ENCODE measurements around the gene PRR14. TPM values are rescaled to one million over a fixed set of nuclear protein-coding genes. Genes with fewer than 3 reads are reported as not detected.

Gene PRR14
- total RNA-seq: 6.8 and 8.0 TPM in 2 replicates

- H4K20me1 ChIP-seq (ENCODE audit: insufficient read depth, low read length): no peaks in the 10 kb centered on the region
- peak; percentile 17 for TF ChIP-seq CTCF (IDR thresholded peaks at IDR 0.05; ENCODE audit: extremely low read depth, low read depth, low read length)
- peak; percentile 99 for DNase-seq (ENCODE audit: insufficient read length, low spot score, missing footprints)
- no peaks in the 10 kb centered on the region for H3K9me3 ChIP-seq (ENCODE audit: low read depth, low read length)
- peaks cover 2% of the 10 kb centered on the region for H3K27me3 ChIP-seq (ENCODE audit: insufficient read depth, low read length)
- H2AFZ ChIP-seq (ENCODE audit: low read length): peak within 1 kb of the TSS; percentile 99
- peak within 1 kb of the TSS; percentile 95 for H3K4me2 ChIP-seq (ENCODE audit: insufficient read depth, low read length)
- H3K79me2 ChIP-seq (ENCODE audit: insufficient read depth, low read length): peaks cover 14% of the 10 kb centered on the region
- H3K27ac ChIP-seq (ENCODE audit: low read depth, low read length): peak within 1 kb of the TSS; percentile 84
- H3K36me3 ChIP-seq (ENCODE audit: insufficient read depth, low read length): peaks cover 23% of the 10 kb centered on the region
- H3K4me1 ChIP-seq (ENCODE audit: insufficient read depth, low read length): peaks cover 14% of the 10 kb centered on the region
- H3K4me3 ChIP-seq (ENCODE audit: insufficient read depth, low read length): peak within 1 kb of the TSS; percentile 98
Measured at GRCh38 chr16:30650369-30651123, at the start of gene PRR14. Gene PRR14 (plus strand): TSS chr16:30650960. CDS start chr16:30651646, 686 bp downstream.

- Histone ChIP-seq H4K20me1 (ENCODE audit: insufficient read depth, low read length) (no peaks in the 10 kb centered on the region), H3K27ac (ENCODE audit: low read depth, low read length) (no peak overlapping the region), H3K36me3 (ENCODE audit: insufficient read depth, low read length) (peaks cover 24% of the 10 kb centered on the region), H3K79me2 (ENCODE audit: insufficient read depth, low read length) (no peaks in the 10 kb centered on the region), H3K4me2 (ENCODE audit: insufficient read depth, low read length) (no peak overlapping the region), H3K9me3 (ENCODE audit: low read depth, low read length) (no peaks in the 10 kb centered on the region), H3K4me1 (ENCODE audit: insufficient read depth, low read length) (no peaks in the 10 kb centered on the region), H3K4me3 (ENCODE audit: insufficient read depth, low read length) (no peak overlapping the region), H2AFZ (ENCODE audit: low read length) (no peak overlapping the region), H3K27me3 (ENCODE audit: insufficient read depth, low read length) (no peaks in the 10 kb centered on the region)
- no peak for TF ChIP-seq CTCF (IDR thresholded peaks at IDR 0.05; ENCODE audit: extremely low read depth, low read depth, low read length)
- no peak for DNase-seq (ENCODE audit: insufficient read length, low spot score, missing footprints)
Measured at GRCh38 chr16:30601966-30602365, 48.8 kb upstream of the PRR14 start.

GRCh38 chr16:30602616-30603277 lies 48.0 kb upstream of the PRR14 start:
- H3K4me1 ChIP-seq (ENCODE audit: insufficient read depth, low read length): no peaks in the 10 kb centered on the region
- no peaks in the 10 kb centered on the region for H3K27me3 ChIP-seq (ENCODE audit: insufficient read depth, low read length)
- no peak overlapping the region for H3K27ac ChIP-seq (ENCODE audit: low read depth, low read length)
- H3K9me3 ChIP-seq (ENCODE audit: low read depth, low read length): no peaks in the 10 kb centered on the region
- peaks cover 1% of the 10 kb centered on the region for H3K79me2 ChIP-seq (ENCODE audit: insufficient read depth, low read length)
- no peak for TF ChIP-seq CTCF (IDR thresholded peaks at IDR 0.05; ENCODE audit: extremely low read depth, low read depth, low read length)
- no peak overlapping the region for H2AFZ ChIP-seq (ENCODE audit: low read length)
- H3K36me3 ChIP-seq (ENCODE audit: insufficient read depth, low read length): peaks cover 24% of the 10 kb centered on the region
- DNase-seq (ENCODE audit: insufficient read length, low spot score, missing footprints): peak; percentile 83
- H3K4me3 ChIP-seq (ENCODE audit: insufficient read depth, low read length): no peak overlapping the region
- H3K4me2 ChIP-seq (ENCODE audit: insufficient read depth, low read length): no peak overlapping the region
- no peaks in the 10 kb centered on the region for H4K20me1 ChIP-seq (ENCODE audit: insufficient read depth, low read length)

GRCh38 chr16:30603945-30604315 lies 46.8 kb upstream of the PRR14 start:
- no peak for DNase-seq (ENCODE audit: insufficient read length, low spot score, missing footprints)
- no peak overlapping the region for H2AFZ ChIP-seq (ENCODE audit: low read length)
- peaks cover under 1% of the 10 kb centered on the region for H3K4me1 ChIP-seq (ENCODE audit: insufficient read depth, low read length)
- H3K4me2 ChIP-seq (ENCODE audit: insufficient read depth, low read length): no peak overlapping the region
- peaks cover 24% of the 10 kb centered on the region for H3K36me3 ChIP-seq (ENCODE audit: insufficient read depth, low read length)
- no peak overlapping the region for H3K27ac ChIP-seq (ENCODE audit: low read depth, low read length)
- no peaks in the 10 kb centered on the region for H4K20me1 ChIP-seq (ENCODE audit: insufficient read depth, low read length)
- peaks cover 11% of the 10 kb centered on the region for H3K79me2 ChIP-seq (ENCODE audit: insufficient read depth, low read length)
- no peak for TF ChIP-seq CTCF (IDR thresholded peaks at IDR 0.05; ENCODE audit: extremely low read depth, low read depth, low read length)
- no peak overlapping the region for H3K4me3 ChIP-seq (ENCODE audit: insufficient read depth, low read length)
- no peaks in the 10 kb centered on the region for H3K9me3 ChIP-seq (ENCODE audit: low read depth, low read length)
- no peaks in the 10 kb centered on the region for H3K27me3 ChIP-seq (ENCODE audit: insufficient read depth, low read length)
